Stimulated activated naive CD8-positive, alpha-beta T cell treated with anti-CD3 and anti-CD28 coated beads, Interleukin-15, Interleukin-2, amounts not matched to agents 100 ng/mL and 50 ng/mL, for 24 hours (primary cell): ENCODE measurements around the gene SNX20.

ENCODE experiments used
- H3K27ac Mint-ChIP-seq: one replicate; pipeline ENCODE4 v1.8.0; 2021; ENCODE audit warnings: mild to moderate bottlenecking, mixed read lengths
- H3K27me3 Mint-ChIP-seq: one replicate; pipeline ENCODE4 v1.8.0; 2021; ENCODE audit warnings: mixed read lengths
- H3K36me3 Mint-ChIP-seq: one replicate; pipeline ENCODE4 v1.8.0; 2021; ENCODE audit warnings: low read depth, mixed read lengths
- H3K4me1 Mint-ChIP-seq: one replicate; pipeline ENCODE4 v1.8.0; 2021; ENCODE audit warnings: low read depth, mixed read lengths
- H3K4me3 Mint-ChIP-seq: one replicate; pipeline ENCODE4 v1.8.0; 2021; ENCODE audit warnings: mild to moderate bottlenecking, mixed read lengths
- H3K9me3 Mint-ChIP-seq: one replicate; pipeline ENCODE4 v1.8.0; 2021; ENCODE audit warnings: mixed read lengths

Gene SNX20

GRCh38 chr16:50665128-50665878 is 15.8 kb downstream of the SNX20 start:
- Mint-ChIP-seq H3K36me3 (peaks cover 4% of the 10 kb centered on the region), H3K27ac (peak overlapping the region; percentile 76), H3K4me1 (peaks cover 38% of the 10 kb centered on the region), H3K4me3 (peak overlapping the region; percentile 64), H3K9me3 (peaks cover 5% of the 10 kb centered on the region), H3K27me3 (no peaks in the 10 kb centered on the region)

DNA sequence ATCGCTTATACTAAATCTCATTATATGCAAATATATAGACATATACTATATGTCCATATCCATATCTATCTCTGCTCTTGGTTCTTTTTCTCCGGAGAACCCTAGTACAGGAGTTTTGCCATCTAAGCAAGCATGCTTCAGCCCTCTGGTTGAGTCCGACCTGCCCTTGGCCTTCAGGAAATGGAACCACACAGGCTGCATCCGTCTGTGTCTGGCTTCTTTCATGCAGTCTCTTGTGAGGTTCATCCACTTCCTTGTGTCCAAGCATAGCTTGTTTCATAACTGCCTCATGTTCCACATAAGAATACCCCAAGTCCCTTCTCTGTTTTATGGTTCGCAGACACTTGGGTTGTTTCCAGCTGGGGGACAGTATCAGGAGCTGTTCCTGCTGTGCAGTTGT is 16.8 kb downstream of the SNX20 start:
- H3K27ac Mint-ChIP-seq: no peak overlapping the region
- H3K36me3 Mint-ChIP-seq: peaks cover 4% of the 10 kb centered on the region
- peaks cover 5% of the 10 kb centered on the region for H3K9me3 Mint-ChIP-seq
- no peaks in the 10 kb centered on the region for H3K27me3 Mint-ChIP-seq
- no peak overlapping the region for H3K4me3 Mint-ChIP-seq
- H3K4me1 Mint-ChIP-seq: peaks cover 38% of the 10 kb centered on the region

- Mint-ChIP-seq H3K27ac (no peak overlapping the region), H3K4me3 (no peak overlapping the region), H3K4me1 (peaks cover 27% of the 10 kb centered on the region), H3K36me3 (no peaks in the 10 kb centered on the region), H3K9me3 (peaks cover 5% of the 10 kb centered on the region), H3K27me3 (no peaks in the 10 kb centered on the region)
Observed at GRCh38 chr16:50662306-50662940, 18.7 kb downstream of the SNX20 start.

GRCh38 chr16:50659806-50660205 is 21.3 kb downstream of the SNX20 start:
- Mint-ChIP-seq H3K36me3 (no peaks in the 10 kb centered on the region), H3K4me3 (no peak overlapping the region), H3K9me3 (peaks cover 5% of the 10 kb centered on the region), H3K27me3 (no peaks in the 10 kb centered on the region), H3K27ac (peak overlapping the region; percentile 14), H3K4me1 (peaks cover 4% of the 10 kb centered on the region)

GRCh38 chr16:50657241-50657640 is 23.9 kb downstream of the SNX20 start:
- Mint-ChIP-seq H3K4me3 (no peak overlapping the region), H3K27ac (no peak overlapping the region), H3K9me3 (peaks cover 2% of the 10 kb centered on the region)

DNA sequence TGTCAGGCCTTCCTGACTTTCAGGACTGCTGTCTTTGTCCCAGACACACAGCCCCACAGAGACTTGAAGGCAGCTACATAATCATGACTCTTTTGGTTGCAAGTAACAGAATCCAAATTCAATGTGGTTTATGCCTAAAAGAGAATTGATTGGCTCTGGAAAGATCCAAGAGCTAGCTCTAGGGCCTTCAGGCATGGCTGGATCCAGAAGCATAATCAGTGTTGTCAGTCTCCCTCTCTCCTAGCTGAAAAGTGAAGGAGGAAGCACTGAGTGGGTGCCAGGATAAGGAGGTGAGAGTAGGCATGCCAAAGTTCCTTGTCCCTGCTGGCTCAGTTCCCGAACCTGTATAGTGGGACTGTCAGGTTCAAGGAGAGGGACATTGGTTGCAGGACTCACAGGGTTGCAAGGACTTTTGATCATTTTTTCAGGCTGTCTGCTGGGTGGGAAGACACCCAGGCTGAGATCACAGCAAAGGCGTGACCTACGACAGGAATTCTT is 25.5 kb downstream of the SNX20 start:
- H3K4me1 Mint-ChIP-seq: no peaks in the 10 kb centered on the region
- no peak overlapping the region for H3K27ac Mint-ChIP-seq
- H3K36me3 Mint-ChIP-seq: no peaks in the 10 kb centered on the region
- no peaks in the 10 kb centered on the region for H3K27me3 Mint-ChIP-seq
- H3K9me3 Mint-ChIP-seq: peaks cover 3% of the 10 kb centered on the region
- no peak overlapping the region for H3K4me3 Mint-ChIP-seq

More at GRCh38 chr16:50657241-50657640, 23.9 kb downstream of the SNX20 start:
- Mint-ChIP-seq H3K27me3 (no peaks in the 10 kb centered on the region), H3K4me1 (no peaks in the 10 kb centered on the region), H3K36me3 (no peaks in the 10 kb centered on the region)

DNA sequence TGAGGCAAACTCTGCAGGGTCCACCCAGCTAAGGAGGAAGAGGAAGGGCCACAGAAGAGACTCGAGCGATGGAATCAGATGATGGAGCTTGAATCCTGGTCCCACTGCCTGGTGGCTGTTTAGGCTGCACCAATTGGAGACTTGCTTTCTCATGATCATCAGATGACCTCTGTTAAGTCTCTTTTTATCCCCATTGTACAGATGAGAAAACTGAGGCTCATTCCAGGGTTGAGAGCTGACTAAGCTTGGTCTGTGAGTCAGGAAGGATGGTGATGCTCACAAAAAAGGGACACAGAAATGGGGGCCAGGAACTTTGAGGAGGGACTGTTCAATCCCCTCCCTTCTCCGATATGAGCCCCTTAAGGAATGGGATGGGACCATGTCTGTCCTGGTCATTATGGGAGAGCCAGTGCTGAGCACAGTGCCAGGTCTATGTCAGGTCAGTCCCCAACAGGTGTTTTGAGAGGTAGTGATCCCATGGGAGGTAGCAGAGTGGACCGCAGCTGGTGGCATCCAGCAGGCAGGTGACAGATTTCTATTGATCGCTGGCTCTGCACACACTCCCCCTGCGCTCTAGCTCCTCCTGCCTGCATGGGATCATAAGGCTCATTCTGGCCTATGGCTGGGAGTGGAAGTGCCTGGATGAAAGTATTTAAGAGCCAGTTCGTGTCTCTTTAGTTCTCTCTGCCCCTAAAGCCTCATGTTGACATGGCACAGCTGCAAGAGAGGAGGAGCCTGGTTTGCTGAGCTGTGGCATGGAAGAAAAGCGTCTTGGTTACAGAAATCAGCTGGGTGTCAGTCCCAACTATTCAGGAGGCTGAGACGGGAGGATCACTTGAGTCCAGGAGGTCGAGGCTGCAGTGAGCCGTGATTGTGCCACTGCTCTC is 27.2 kb downstream of the SNX20 start:
- H3K4me1 Mint-ChIP-seq: no peaks in the 10 kb centered on the region
- H3K9me3 Mint-ChIP-seq: peaks cover 3% of the 10 kb centered on the region
- H3K27me3 Mint-ChIP-seq: no peaks in the 10 kb centered on the region

DNA sequence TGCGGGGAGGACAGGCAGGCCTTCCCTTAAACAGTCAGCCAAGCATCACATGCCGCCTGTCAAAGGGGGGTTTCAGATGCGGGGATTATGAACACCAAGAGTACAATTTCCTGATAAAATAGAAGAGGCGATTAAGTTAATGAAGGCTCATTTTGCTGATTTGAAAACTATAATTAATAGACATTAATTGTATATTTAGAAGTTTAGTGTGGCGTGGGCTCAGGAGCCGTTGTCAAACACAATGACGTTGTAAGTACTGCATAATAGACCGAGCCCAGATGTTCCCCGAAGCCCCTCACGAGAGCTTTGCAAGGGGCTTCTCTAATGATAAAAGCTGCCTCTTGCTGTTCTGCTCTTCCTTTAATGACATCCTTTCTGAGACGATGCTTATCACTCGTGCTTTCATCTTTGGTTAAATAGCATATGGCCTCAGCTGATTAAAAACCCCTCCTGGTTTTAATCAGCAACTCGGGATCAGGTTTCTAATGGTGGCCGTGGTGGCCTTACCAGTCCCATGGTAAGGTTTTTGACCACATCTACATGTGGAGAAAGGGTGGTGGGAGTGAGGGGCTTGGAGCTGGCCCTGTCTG is 28.2 kb downstream of the SNX20 start:
- H3K36me3 Mint-ChIP-seq: no peaks in the 10 kb centered on the region
- H3K9me3 Mint-ChIP-seq: peaks cover 3% of the 10 kb centered on the region
- H3K27ac Mint-ChIP-seq: no peak overlapping the region
- H3K4me1 Mint-ChIP-seq: no peaks in the 10 kb centered on the region
- H3K27me3 Mint-ChIP-seq: no peaks in the 10 kb centered on the region
- H3K4me3 Mint-ChIP-seq: no peak overlapping the region

More for the DNA sequence above, 27.2 kb downstream of the SNX20 start:
- Mint-ChIP-seq H3K27ac (no peak overlapping the region), H3K36me3 (no peaks in the 10 kb centered on the region), H3K4me3 (no peak overlapping the region)

DNA sequence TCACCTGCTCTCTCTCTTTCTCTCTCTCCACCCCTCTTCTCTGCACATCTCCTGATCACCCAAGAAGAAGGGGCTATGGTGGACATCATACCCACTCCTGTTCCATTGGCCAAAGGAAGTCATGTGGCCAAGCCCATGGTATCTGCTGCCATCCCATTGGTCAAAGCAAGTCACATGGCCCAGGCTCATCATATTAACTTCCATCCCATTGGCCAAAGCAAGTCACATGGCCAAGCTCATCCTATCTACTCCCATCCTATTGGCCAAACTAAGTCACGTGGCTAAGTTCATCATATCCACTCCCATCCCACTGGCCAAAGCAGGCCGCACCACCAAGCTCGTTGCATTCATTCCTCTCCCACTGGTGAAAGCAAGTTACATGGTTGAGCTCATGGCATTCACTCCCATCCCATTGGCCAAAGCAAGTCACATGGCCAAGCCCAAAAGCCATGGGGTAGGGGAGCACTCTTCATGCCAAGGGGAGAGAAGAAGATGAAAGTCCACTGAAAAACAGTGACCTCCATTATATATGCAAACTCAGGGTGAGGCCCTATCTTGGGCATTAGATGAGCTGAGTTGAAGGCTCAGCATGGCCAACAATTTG is 29.2 kb downstream of the SNX20 start:
- H3K27ac Mint-ChIP-seq: no peak overlapping the region
- no peaks in the 10 kb centered on the region for H3K4me1 Mint-ChIP-seq

DNA sequence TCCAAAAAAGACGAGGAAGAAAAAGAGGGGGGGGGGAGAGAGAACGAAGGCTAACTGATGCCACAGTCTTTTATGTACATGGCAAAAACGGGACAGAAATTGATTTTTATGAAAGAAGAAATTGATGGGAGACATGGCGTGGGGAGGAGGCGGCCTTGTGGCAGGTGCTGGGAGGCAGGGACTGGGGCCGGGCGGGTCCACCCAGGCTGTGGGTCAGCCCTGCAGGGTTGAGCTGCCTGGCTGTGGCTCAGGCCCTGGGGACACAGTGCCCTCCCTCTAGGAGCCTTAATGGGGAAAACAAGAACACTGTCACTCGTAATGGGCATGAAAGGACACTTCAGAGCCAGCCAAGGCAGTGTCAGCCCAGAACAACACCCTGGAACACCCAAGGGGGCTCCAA is 34.8 kb downstream of the SNX20 start:
- Mint-ChIP-seq H3K4me1 (no peaks in the 10 kb centered on the region), H3K4me3 (no peak overlapping the region), H3K36me3 (no peaks in the 10 kb centered on the region), H3K9me3 (no peaks in the 10 kb centered on the region), H3K27ac (no peak overlapping the region), H3K27me3 (no peaks in the 10 kb centered on the region)

More for the DNA sequence above, 29.2 kb downstream of the SNX20 start:
- H3K36me3 Mint-ChIP-seq: no peaks in the 10 kb centered on the region
- peaks cover 3% of the 10 kb centered on the region for H3K9me3 Mint-ChIP-seq
- no peaks in the 10 kb centered on the region for H3K27me3 Mint-ChIP-seq
- H3K4me3 Mint-ChIP-seq: no peak overlapping the region

DNA sequence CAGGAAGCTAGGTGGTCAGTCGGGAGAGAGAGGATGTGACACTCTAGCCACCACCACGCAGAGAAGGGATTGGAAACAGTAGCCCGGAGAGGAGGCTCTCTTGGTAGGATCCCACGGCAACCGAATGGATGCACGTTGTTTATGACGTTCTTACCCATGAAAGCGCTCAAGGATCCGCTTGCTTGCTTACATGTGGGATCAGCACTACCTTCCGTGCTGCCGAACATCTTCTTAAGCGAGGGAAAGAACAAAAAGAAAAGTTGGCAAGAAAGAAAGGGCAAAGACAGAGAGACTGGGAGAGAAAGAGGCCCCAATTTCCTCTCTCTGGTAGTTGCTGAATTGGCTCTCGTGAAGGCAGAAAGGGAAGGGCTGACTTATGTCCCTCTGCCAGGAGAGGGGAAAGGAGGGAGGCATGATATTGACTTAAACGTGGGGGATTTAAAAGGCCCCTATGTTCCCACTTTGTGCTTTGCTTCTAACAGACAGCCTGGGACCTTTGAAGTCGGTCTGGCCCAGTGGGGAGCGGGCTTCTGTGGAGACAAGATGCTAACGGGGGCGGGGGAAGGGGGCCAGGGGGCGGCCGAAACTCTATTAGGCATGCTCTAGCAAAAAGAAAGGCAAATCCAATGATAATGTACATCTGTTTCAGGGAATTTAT is 35.4 kb downstream of the SNX20 start:
- H3K4me1 Mint-ChIP-seq: no peaks in the 10 kb centered on the region
- H3K27me3 Mint-ChIP-seq: no peaks in the 10 kb centered on the region
- H3K27ac Mint-ChIP-seq: no peak overlapping the region
- no peaks in the 10 kb centered on the region for H3K36me3 Mint-ChIP-seq
- H3K4me3 Mint-ChIP-seq: no peak overlapping the region
- no peaks in the 10 kb centered on the region for H3K9me3 Mint-ChIP-seq

DNA sequence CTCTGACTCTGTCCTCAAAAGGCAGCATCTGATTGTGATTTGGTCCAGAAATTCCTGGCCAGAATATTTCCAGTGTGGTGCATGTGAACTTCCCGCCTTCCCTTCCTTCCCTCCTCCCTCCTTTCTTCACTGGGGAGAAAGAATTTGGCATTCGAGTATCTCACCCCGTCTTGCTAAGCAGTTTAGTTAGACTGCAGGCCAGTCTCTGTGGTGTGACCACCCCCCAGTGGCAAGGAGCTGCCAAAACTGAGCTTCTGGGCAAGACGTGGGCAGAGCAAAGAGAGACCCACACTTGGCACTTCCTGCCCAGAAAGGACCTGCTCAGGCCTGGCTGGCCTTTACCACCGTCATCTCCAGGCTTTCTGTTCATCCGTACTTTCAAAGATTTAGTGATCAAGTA is 36.4 kb downstream of the SNX20 start:
- Mint-ChIP-seq H3K9me3 (no peaks in the 10 kb centered on the region), H3K4me1 (no peaks in the 10 kb centered on the region), H3K36me3 (no peaks in the 10 kb centered on the region), H3K27me3 (no peaks in the 10 kb centered on the region), H3K4me3 (no peak overlapping the region), H3K27ac (no peak overlapping the region)

- no peak overlapping the region for H3K27ac Mint-ChIP-seq
- no peaks in the 10 kb centered on the region for H3K27me3 Mint-ChIP-seq
- no peaks in the 10 kb centered on the region for H3K36me3 Mint-ChIP-seq
- H3K4me1 Mint-ChIP-seq: no peaks in the 10 kb centered on the region
- H3K4me3 Mint-ChIP-seq: no peak overlapping the region
- H3K9me3 Mint-ChIP-seq: no peaks in the 10 kb centered on the region
Observed at GRCh38 chr16:50644245-50644644, 36.9 kb downstream of the SNX20 start.

DNA sequence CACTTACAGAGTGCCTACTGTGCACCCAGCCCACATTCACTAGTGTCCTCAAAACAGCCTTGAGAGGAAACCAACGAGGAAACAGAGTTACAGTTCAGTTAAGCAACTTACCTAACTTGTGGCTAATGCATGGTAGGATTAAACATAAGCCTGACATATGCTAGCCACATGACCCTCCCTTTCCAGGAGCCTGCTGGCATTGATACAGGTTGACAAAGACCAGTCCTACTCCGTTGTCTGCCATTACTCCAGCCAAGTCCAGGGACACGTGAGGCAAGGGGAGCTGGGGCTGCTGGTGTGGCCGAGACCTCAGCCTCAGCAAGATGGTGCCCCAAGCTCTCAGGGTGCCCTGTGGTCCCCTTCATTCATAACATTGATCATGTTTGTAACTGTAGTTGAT is 37.9 kb downstream of the SNX20 start:
- Mint-ChIP-seq H3K27me3 (no peaks in the 10 kb centered on the region), H3K27ac (no peak overlapping the region), H3K4me1 (no peaks in the 10 kb centered on the region), H3K9me3 (no peaks in the 10 kb centered on the region), H3K36me3 (no peaks in the 10 kb centered on the region), H3K4me3 (no peak overlapping the region)
